NCI-H226 (cell line): ENCODE data around the gene EDC4.

Experiments used
- DNase-seq: peaks from one replicate; pipeline ENCODE4 v3.0.0-alpha.2; 2015

The EDC4 gene

GRCh38 chr16:67878846-67879245 is 6.0 kb downstream of the EDC4 start:
- no peak for DNase-seq

GRCh38 chr16:67879462-67879861 is 6.6 kb downstream of the EDC4 start:
- no peak for DNase-seq

- no peak for DNase-seq
These were observed 7.1 kb downstream of the EDC4 start for GRCh38 chr16:67879936-67880335.

GRCh38 chr16:67880584-67880983 is 7.7 kb downstream of the EDC4 start:
- DNase-seq, result no peak

GRCh38 chr16:67881621-67882161 is 8.8 kb downstream of the EDC4 start:
- no peak for DNase-seq

GRCh38 chr16:67882374-67883145 is 9.7 kb downstream of the EDC4 start:
- no peak for DNase-seq

- no peak for DNase-seq
These were observed 10.5 kb downstream of the EDC4 start for GRCh38 chr16:67883146-67883871.

- DNase-seq, result no peak
These were observed 11.0 kb downstream of the EDC4 start for GRCh38 chr16:67883872-67884261.

- peak; percentile 94 for DNase-seq
These were observed 11.8 kb downstream of the EDC4 start, which contains the start of gene NRN1L for GRCh38 chr16:67884684-67885083. TSS of gene NRN1L (plus strand) at chr16:67884885. CDS start at chr16:67884904, 19 bp downstream.

- no peak for DNase-seq
These were observed 12.7 kb downstream of the EDC4 start for GRCh38 chr16:67885545-67885944.

- DNase-seq, result no peak
These were observed 13.1 kb downstream of the EDC4 start for GRCh38 chr16:67885976-67886375.

GRCh38 chr16:67886387-67886786 is 13.5 kb downstream of the EDC4 start:
- DNase-seq, result no peak

- no peak for DNase-seq
These were observed 15.5 kb downstream of the EDC4 start for GRCh38 chr16:67888331-67888730.

GRCh38 chr16:67892375-67892774 is 19.5 kb downstream of the EDC4 start:
- no peak for DNase-seq

- peak; percentile 88 for DNase-seq
These were observed 20.3 kb downstream of the EDC4 start, which contains the start of gene PSKH1 for GRCh38 chr16:67892899-67893742. TSS of gene PSKH1 (plus strand) at chr16:67893254. CDS start at chr16:67908750, 15,496 bp downstream.

GRCh38 chr16:67893743-67894399 is 21.0 kb downstream of the EDC4 start:
- DNase-seq, result no peak

GRCh38 chr16:67897231-67897630 is 24.4 kb downstream of the EDC4 start:
- no peak for DNase-seq

- DNase-seq, result no peak
These were observed 28.9 kb downstream of the EDC4 start for GRCh38 chr16:67901734-67902133.

GRCh38 chr16:67902831-67903230 is 30.0 kb downstream of the EDC4 start:
- DNase-seq, result no peak

GRCh38 chr16:67907397-67908180 is 34.7 kb downstream of the EDC4 start:
- DNase-seq, result no peak

- no peak for DNase-seq
These were observed 36.3 kb downstream of the EDC4 start for GRCh38 chr16:67909056-67909742.
